GM12878 (cell line): ENCODE data around the gene DLG4.

ENCODE experiments used
- ATF2 ChIP-seq: IDR thresholded peaks from 2 replicates; pipeline ENCODE4 v1.6.1; 2012; ENCODE audit warnings: low read length, inconsistent platforms
- CEBPB ChIP-seq, 2 experiments: fragments of 150-350 bp in 1 of 2; IDR thresholded peaks; 2 replicates each; pipeline ENCODE4 v1.6.1; 2012 to 2014; ENCODE audit warnings: low read depth in 2 of 2, low read length in 2 of 2, borderline replicate concordance in 1 of 2, inconsistent platforms in 1 of 2
- GABPA ChIP-seq: IDR thresholded peaks from 2 replicates; pipeline ENCODE4 v1.6.1; 2014; ENCODE audit warnings: antibody characterized with exemption, low read depth, mild to moderate bottlenecking, inconsistent platforms
- IRF4 ChIP-seq: IDR thresholded peaks from 2 replicates; pipeline ENCODE4 v1.6.1; 2011; ENCODE audit warnings: low read depth, low read length
- POLR2A ChIP-seq: IDR thresholded peaks from 2 replicates; pipeline ENCODE4 v1.6.1; 2011; ENCODE audit warnings: low read depth, mild to moderate bottlenecking, low read length
- POLR2AphosphoS2 ChIP-seq: IDR thresholded peaks from 2 replicates; pipeline ENCODE4 v1.6.1; 2011; ENCODE audit warnings: low read depth, mild to moderate bottlenecking, low read length, improper control_type of control experiment, moderate library complexity
- SP1 ChIP-seq: IDR thresholded peaks from one replicate; pipeline ENCODE4 v1.6.1; 2011; ENCODE audit warnings: low read depth, low read length
- ZNF217 ChIP-seq: fragments of 450-650 bp; IDR thresholded peaks from 2 replicates; pipeline ENCODE4 v1.6.1; 2017; ENCODE audit warnings: antibody characterized with exemption, mild to moderate bottlenecking

- no peak for TF ChIP-seq POLR2A
- TF ChIP-seq ATF2: no peak
- no peak for TF ChIP-seq SP1
- no peak for TF ChIP-seq POLR2AphosphoS2
- no peak for TF ChIP-seq CEBPB (IDR thresholded peaks at IDR 0.05; ENCODE audit: borderline replicate concordance in 1 of 2, low read depth in 2 of 2, low read length in 2 of 2)
- TF ChIP-seq IRF4: no peak
- no peak for TF ChIP-seq GABPA
- TF ChIP-seq ZNF217: no peak
Observed at GRCh38 chr17:7192271-7192937, 27.2 kb downstream of the DLG4 start.
